Suppressor macrophage treated with lipopolysaccharide for 4 hours (primary cell): ENCODE measurements around the gene OR56A1.

Experiments
- DNase-seq: peaks from one replicate; pipeline ENCODE4 v3.0.0-alpha.2; 2020

Gene OR56A1

GRCh38 chr11:5986885-5987284 is 43.7 kb downstream of the OR56A1 start, which contains the start of gene OR52L1:
Gene OR52L1 (minus strand): TSS chr11:5986985. CDS start chr11:5986930, 55 bp downstream.
- no peak for DNase-seq

- DNase-seq: no peak
Measured at GRCh38 chr11:5983443-5983842, 47.1 kb downstream of the OR56A1 start.

- no peak for DNase-seq
Measured at GRCh38 chr11:5973530-5973929, 57.0 kb downstream of the OR56A1 start.
